ENCODE results near the gene NFIA.
A peak's percentile ranks its signal among the peaks of the same experiment; 100 is the strongest.

Gene NFIA

DNA sequence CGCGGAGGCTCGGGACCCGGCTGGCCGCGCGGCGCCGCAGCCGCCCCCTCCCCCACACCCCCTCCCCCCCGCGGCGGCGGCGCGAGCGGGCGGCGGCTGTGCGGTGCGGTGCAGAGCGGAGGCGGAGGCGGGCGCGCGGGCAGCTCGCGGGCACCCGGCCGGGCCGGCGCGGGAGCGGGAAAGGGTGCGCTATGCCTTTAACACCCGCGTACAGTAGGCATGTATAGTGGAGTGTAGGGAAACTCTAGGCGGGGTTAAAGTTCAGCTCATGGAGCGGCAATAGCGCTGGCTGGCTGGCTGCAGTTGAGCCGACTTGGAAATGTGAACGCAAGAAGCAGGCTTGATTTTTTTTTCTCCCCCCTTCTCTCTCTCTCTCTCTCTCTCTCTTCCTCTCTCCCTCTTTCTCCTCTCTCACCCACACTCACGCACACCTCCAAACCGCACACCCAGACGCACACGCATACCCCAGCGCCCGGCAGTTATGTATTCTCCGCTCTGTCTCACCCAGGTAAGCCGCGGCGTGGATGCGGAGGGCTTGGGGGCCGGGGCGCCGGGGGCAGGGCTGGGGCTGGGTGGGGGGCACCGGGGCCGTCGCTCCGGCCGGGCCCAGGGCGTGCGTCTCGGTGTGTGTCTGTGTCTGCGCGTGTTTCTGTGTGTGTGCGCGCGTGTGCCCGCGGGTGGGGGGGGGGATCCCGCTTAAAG, at the start of gene NFIA:
TSS of gene NFIA (plus strand) at position 251 of the 702 bp plus-strand sequence.
- no peak for DNase-seq (ENCODE audit: low read depth, low spot score)

DNA sequence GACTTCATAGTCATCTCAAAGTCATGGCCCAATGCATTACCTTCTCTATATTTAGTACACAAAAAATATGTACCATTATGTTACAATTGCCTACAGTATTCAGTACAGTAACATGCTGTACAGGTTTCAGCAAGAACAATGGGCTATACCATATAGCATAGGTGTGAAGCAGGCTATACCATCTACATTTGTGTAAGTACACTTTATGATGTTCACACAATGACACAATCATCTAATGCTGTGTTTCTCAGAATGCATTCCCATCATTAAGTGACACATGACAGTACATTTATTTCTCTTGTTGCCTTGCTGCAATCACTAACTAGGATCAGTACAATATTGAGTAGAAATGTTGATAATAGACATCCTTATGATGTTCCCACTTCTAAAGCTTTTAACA, 46.5 kb upstream of the NFIA start:
- DNase-seq (ENCODE audit: low read depth, low spot score): no peak

DNA sequence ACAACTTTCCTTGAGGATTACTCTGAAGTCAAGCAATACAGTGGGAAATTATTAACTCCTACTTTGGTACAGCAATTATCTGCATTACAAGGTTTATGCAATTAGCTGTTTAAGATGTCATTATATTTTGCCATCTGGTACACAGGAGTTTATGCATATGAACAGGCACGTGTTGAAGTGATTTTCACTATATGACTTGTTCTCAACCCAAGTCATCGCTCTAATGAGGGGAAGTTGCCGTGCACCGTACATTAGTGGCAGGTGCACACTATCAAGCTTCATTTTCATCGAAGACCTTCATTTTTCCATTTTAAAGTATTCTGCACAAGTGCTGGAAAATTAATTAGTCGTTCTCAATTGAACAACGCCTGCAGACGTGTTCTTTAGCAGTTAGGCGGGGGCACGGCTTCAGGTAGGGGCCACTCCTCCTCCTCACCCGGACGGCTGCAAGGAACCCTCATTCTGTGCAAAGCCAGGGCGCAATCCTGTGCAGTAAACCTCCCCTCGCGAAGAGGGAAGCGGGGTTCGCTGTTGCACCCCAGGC, 39.8 kb upstream of the NFIA start:
- no peak for DNase-seq (ENCODE audit: low read depth, low spot score)

DNA sequence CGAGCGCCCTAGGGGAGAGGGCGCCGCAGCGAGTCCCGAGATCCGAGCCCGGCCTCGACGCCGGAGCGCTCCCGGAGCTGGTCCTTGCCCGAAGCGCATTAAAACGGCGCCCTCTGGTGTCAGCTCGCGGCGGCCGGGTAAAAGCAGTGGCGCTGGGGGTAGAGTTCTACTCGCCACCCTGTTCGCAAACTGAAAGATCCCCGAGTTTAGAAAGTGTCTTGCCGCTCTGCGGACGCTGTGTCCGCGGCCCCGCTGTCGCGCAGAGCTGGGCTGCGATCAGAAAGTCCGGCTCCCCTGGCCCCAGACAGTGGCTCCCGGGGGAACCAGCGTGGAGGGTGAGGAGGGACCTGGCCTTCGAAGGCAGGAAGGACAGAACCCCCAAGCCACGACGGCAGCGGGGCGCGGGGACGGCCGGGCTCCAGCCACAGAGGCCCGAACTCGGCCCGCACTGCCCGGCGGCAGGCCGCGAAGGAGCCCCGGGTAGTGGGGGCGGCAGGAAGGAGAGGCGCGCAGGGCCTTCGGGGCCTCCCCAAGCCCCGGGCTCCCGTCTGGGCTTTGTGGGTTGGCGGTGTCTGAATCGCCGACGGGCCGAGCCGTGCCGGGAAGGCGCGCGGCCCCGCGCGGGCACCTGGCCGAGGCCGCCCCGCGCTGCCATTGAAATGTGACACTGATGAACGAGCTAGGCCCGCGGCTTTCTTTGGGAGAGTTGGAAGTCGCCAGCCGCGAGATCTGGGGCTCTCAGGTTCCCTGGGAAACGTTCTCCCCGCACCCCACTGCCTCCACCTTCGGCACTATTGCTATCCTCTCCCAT, 39.1 kb upstream of the NFIA start:
- DNase-seq (ENCODE audit: low read depth, low spot score): no peak

DNA sequence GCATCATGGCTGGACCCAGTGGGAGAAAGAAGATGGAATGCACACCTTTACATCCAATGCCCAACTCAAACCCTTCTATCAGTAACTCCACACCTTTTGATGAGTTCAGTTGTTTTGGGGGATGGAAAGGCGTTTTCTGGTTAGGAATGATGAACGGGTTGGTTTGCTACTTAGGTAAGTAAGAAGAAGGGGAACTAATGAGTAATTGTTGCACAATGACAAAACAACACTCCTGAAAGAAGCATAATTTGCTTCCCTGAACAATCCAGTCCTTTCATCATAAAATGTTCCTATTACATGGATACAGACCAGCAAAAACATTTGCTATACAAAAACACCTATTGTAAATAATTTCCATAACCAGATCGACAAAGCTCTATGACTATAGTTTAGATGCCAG, 35.9 kb upstream of the NFIA start:
- DNase-seq (ENCODE audit: low read depth, low spot score): no peak

DNA sequence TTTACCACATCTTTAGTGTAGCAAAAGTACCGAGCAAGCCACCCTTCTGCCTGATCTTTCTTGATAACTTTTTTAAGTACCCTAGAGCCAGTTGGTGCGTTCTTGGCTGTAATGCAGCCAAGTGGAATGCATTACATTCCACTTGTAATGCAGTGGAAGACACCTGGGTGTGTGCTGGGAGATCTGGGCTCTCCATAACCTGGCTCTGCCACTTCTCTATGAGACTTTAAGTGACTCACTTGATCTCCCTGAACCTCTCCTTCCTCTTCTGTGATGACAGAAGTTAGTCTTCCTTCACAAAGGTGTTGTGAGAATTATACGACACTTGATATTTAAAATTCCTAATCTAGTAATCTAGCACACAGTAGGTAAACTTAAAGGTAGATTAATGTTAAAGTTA, 35.3 kb upstream of the NFIA start:
- no peak for DNase-seq (ENCODE audit: low read depth, low spot score)

DNA sequence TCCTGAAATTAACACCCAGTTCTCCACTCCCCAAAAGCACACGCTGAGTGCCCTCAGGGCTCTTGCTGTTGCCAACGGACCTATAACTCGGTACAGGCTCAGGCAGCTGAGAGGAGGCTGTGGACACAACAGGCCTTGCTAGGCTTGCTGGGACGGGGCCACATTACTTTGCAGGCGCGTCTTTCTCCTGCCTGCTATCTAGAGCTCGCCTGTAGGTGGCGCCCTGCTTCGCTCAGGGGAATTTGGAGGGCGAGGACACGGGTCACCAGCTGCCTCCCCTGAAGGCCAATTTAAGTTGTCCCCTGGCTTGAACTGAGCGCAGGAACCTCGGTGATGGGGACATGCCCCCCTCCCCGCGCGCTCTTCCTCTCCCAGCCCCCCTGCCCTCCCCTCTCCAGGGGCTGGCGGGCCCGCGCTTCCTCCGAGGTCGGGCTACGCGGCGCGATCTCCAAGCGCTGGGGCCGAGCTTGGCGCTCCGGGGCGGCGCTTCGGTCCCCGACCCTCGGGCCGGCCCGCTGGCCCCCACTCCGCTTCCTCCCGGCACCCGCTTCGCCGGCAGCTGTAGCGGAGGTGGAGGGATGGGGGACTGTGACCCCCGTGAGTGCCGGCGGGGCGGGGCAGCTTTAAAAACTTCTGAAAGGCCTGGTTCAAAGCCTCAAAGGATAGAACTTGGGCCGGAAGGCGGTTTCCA, 32.4 kb upstream of the NFIA start:
- peak; percentile 72 for DNase-seq (ENCODE audit: low read depth, low spot score)

DNA sequence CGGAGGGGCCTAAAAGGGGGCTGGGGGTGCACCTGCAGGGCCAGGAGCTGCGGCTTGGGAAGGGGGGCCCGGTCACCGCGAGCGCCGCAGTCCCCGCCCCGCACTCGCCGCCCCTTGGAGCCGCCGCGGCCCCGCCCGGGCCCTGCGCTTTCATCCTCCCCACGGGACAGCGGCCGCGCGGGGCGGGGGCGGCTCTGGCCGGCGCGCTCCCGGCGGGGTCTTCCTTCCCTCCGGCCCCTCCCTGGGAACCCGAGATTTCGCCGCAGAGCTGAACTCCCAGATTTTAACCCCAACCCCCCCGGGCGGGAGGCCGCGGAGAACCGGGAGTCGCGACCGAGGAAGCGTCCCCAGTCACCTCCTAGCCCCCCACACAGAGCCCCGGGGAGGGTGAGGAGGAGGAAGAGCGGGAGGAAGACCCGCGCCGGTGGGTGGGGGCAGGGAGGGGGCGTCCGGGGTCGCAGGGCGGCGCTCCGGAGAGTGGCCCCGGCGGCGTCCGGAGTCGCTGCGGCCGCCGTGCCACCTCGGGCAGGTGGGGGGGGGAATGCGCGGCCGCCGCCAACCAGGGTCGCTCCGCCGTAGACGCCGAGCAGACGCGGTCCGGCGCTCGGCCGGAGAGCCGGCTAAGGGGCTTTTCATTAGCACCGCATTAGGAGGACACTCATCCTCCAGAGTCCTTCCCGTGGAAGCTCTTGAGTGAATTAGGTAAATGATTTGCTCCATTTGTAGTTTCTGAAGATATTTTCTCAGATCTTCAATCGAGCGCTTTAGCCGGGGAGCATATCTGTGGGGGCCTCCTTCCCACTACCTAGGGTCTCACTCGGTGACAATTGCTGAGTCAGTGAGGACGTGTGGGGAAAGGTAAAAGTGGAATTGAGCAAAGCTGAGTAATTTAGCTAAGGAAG, 31.6 kb upstream of the NFIA start:
- no peak for DNase-seq (ENCODE audit: low read depth, low spot score)

DNA sequence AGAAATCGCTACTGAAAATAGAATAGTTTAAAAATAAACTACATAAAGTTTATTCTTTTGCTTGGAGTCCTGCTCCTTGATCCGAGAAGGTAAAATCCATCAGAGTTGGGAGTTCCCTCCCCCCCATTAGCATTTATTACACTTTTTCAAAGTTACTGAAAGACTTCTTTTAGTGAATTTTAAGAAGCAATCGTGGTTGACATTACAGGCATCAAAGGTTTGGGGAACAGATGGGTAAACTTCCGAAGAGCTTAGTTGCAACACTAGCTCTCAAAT, 31.0 kb upstream of the NFIA start:
- DNase-seq (ENCODE audit: low read depth, low spot score): no peak

DNA sequence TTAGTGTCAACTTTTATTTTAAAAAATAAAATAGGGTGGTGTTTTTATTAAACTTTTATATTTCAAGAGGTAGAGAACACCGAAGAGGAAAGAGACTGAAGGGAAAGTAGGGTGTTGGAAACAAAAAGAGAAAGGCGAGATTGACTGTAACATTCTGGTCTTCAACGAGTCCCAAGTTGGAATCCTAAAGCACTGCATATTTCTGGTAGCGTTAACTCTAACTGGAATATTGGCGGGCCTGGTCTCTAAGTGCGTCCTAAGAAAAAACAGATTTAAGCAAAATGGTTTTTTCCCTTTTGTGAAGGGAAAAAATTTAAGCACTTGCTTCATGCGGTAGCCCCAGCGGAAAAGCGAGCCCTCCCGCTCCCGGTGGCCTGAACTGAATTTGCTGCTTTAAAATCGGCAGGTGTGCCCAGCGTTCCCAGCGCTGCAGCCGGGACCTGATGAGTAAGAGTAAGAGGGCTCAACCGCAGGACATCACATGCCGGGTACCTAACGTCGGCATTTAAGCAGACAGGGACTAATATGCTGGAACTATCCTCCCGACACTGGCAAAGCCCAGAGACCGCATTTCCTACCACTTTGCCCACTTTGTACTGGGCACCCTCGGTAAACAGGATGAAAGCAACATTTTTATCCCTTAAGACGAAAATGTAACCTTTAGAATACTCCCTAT, 30.5 kb upstream of the NFIA start:
- DNase-seq (ENCODE audit: low read depth, low spot score): no peak

DNA sequence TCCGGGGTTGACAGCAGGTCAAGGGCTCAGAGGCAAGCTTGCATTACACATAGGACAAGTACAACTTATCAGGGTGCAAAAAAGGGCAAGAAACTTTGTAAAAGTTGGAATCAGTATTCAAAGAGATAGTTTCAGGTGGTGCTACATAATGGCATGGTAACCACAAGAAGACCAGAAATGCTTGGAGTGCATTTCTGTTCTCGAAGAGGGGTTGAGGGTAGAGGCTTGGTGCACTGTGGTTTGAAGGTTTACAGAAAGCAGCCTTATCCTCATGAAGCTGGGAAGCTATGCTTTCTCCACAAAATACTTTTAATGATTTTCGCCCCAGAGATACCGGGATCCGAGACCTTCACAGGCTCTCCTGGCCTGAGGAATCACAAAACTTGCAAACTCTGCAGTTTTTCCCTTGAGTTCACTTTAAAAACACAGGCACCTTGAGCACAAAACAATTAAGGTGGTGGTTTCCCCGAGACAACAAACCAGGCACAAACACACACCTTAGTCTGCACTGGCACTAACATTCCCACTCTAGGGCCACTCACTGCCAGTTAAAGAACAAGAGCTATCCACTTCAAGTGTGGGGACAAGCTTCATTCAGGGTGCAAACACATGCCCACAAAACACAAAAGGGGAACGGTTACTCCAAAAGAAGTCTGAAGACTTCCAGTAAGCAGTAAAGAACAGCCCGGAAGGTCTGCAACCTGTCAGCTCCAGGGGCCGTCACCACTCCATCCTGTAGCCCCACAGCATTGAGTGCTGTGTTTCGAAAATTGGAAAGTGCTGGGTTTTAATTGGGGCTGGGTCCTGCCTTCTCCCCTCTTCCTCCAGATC, 29.8 kb upstream of the NFIA start:
- DNase-seq (ENCODE audit: low read depth, low spot score): no peak

DNA sequence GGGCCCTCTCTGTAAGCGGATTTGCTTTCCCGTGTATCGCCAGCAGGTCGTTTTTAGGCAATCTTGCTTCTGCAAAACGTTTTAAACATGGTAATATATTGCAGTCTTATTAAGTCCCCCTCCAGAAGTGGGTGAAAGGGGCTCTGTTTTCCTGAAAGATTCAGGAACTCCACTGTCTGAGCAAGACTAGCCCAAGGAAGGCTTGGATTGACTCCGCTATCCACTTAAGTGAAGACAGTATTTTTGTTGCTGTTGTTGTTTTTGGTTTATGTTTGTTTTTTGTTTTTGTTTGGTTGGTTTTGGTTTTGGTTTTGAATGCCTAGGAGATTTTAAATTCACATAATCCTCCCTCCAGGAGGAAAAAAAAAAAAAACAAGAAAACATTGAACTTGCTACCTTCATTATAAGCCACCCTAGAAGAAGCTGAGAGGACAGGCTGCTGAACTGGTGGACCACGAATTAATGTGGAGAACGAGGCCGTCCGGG, 29.1 kb upstream of the NFIA start:
- no peak for DNase-seq (ENCODE audit: low read depth, low spot score)

DNA sequence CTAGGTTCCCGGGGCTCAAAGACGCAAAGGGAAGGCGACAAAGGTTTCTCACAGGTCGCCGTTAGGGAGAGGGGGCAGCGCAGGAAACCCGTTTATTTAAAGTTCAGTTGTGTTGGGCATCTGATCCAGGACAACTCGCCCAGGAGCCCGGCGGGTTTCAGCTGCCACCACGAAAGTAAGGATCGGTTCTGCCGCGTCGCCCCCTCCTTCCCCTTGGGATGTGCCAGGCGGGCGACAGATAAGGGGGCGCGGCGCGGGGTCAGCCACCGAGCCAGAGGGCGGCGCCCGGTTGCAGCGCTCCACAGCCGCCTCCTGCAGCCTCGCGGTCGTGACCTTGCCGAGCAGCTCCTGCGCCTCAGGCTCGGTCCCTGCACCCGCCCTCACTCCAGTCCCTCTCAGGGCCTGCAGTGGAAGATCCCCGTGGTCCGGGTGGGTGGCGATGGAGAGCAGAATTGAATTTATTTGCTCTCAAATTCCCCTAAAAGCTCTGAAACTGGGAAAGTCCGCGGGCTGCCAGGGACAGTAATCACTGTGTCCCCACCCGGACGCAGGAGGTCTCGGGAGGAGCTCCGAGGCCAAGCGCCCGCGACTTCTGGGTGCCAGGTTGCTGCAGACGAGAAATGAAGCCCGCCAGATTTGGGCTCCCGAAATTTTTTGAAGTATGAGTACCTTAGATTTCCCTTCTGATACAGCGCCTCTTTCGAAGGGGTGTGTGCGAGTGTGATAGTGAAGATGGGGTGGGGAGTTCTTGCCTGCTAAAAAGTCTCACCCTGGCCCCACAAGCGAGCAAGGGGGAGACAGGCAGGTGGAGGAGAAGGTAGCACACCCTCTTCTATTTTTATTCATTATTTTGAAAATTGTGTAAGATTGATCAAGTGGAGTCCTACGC, 28.4 kb upstream of the NFIA start:
- DNase-seq (ENCODE audit: low read depth, low spot score): no peak

DNA sequence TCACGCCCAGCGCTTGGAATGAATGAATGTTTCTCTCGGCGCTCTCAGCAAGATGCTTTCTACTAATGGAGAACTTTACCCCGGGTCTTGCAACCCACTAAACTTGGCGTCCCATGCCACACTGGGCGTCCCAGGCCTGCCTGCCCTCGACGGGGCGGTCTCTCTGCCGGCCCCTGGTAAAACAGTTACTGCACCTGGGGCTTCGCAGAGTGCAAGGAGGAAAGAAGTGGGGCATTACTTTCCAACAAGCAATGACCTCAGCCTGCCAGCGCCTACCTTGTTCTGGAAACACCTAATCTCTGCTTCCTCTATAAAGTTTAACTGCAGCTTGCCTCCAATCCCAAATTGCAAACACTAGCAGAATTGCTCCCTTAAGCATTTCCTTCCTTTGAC, 27.8 kb upstream of the NFIA start:
- DNase-seq (ENCODE audit: low read depth, low spot score): no peak

DNA sequence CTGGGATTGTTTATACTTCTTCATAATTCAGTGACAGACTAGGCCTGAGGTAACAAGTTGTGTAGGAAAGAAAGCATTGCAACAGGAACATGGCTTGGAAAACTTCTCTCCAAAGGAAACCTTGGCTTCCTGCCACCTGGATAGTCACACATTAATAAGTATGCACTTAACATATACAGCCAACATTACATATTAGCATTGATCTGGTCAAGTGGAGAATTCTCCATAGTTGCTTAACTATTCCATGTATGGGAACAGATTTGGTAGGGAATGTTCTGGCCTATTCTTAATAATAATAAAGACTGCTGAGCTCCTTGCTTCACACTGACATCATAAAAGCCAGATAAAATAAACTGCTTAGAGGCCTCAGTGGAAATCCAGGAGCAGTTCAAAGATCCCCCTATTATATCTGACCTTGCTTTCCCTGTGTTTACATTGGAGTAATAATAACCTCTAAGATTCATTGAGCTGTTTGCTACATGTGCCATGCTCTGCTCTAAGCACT, 27.2 kb upstream of the NFIA start:
- no peak for DNase-seq (ENCODE audit: low read depth, low spot score)

DNA sequence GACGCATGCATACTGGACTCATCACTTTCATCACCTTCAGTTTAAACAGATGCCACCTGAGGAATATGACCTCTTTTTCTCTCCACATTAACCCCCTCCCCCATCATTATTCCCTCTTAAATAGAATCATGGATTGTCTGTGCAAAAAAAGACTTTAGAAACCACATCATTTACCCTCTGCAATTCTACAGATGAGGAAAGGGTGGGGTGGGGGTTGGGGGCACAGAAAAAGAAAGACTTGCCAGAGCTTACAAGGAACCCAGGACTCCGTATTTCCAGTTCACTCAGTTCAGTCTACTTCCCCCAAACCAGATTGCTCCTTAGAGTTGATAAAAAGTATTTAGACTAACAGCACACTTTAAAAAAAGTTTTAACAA, 26.2 kb upstream of the NFIA start:
- DNase-seq (ENCODE audit: low read depth, low spot score): no peak

DNA sequence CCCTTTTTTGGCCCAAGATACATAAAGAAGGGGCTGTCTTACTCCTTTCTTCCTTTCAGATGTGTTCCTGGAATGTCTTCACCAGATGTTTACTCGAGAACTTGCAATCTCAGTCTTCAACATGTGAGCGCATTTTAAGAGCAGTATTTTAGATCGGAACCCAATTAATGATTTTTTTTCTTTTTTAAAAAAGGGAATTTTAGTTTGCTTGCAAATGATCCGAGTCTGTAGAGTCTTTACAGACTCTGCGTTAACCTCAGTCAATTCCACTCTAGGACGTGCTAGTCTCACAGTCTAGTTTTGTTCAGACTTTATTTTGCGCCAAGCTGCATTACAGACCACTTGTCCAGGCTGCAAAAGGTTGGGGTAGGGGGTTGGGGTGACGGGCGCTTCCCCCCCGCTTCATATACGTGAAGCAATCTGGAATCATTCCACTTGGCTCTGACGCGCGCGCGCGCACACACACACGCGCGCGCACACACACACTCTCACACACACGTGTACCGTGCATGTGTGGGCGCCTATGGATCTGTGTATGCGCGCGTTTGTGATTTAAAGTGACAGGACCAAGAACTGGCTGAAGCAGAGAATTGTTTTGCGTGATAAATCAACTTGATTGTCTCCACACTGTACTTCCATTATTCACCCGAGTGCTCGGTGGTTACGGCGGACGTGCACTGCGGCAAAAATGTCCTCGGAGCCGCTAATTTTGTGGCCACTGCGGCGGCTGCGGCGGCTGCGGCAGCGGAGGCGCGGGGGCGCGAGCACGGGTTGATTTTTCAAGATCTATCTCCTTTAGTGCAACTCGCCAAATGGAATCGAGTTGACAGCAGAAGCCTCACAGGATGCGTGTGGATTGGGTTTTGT, 25.6 kb upstream of the NFIA start:
- DNase-seq (ENCODE audit: low read depth, low spot score): no peak

All from iPS DF 19.7 (cell line).